Measurements from ENCODE around the gene CLK4. TPM values are rescaled to one million over a fixed set of nuclear protein-coding genes. Genes with fewer than 3 reads are reported as not detected.

CLK4 gene
- total RNA-seq, 1 experiment from 2014 or later: 9.8 TPM

DNA sequence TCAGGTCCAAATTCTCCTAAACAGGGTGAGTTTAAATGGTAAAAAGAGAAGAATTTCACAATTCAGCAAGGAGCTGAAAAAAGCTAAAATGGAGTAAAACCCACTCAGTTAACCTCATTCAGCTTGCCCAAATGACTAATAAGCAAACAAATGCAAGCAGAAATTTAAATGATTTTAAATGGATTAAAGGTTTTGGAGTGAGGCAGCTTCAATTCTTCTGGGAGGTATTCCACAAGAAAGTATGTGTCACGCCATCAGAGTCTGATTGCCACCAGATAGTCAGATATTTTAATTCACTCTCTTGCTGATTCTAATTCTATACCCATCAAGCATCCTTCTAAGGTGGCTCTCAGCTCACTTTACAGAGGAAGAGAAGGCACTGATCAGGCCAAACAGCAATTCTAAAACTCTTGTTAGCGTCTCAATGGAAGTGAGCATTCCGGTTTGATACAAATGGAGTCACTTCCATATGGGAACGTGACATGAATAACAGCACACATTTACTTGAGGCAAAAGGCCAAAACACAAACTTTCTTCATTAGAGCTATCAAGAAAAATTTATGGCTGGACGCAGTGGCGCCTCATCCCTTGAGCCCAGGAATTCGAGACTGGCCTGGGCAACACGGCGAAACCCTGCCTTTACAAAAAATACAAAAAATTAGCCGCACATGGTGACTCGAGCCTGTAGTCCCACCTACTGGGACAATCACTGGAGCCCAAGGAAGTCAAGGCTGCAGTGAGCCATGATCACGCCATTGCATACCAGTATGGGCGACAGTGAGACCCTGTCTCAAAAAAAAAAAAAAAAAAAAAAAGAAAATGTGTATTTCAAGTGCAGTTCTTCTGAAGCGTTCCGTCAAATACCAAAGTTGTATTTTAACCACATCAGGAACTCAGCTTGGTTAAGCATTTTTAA, 2.0 kb downstream of the CLK4 start:
- H3K27ac ChIP-seq (ENCODE audit: low read depth, low read length): no peak overlapping the region
- H3K4me3 ChIP-seq (replicated peaks in 1 of 2; ENCODE audit: low read depth in 1 of 2, low read length in 2 of 2): peak overlapping the region; percentile 86 to 94
- no peaks in the 10 kb centered on the region for H3K27me3 ChIP-seq (ENCODE audit: insufficient read depth, low read length)
- no TSS peak for BruUV-seq (replicated peaks)
- no peaks in the 10 kb centered on the region for H3K9me2 ChIP-seq (ENCODE audit: insufficient read depth)
- ATAC-seq: no peak
- intact Hi-C loops (cut with micrococcal nuclease): loop anchor here (5.0 to 10.0 kb wide), 3 partner anchors 107 to 548 kb away; partner anchors contain the start of genes ZNF354A and ZNF354B
- no peak for DNase-seq (ENCODE audit: low read depth, low spot score)
- H2AFZ ChIP-seq (ENCODE audit: low read depth, low read length, poor library complexity, severe bottlenecking): no peak overlapping the region
- ChIA-PET POLR2A (no interaction called here), CTCF (no interaction called here), RAD21 (ENCODE audit: low non-redundant PET in 1 of 2, low total read pairs in 2 of 2, uncharacterized antibody in 2 of 2, unreplicated experiment in 2 of 2) (no interaction called here)
- no peaks in the 10 kb centered on the region for H4K20me1 ChIP-seq (ENCODE audit: insufficient read depth)
- H3K9me3 ChIP-seq (ENCODE audit: control insufficient read depth in 1 of 2, insufficient read depth in 1 of 2, low read depth in 1 of 2, low read length in 2 of 2): no peaks in the 10 kb centered on the region
- peak overlapping the region; percentile 94; the same call in 1 of the 2 replicates for H3K9ac ChIP-seq (ENCODE audit: low read length)
- peaks cover 18 to 28% of the 10 kb centered on the region in 2 experiments; a peak in 3 of 4 replicates for H3K36me3 ChIP-seq (ENCODE audit: control insufficient read depth in 1 of 2, insufficient read depth in 2 of 2, low read length in 2 of 2)
- peaks cover 11 to 17% of the 10 kb centered on the region in 2 experiments for H3K4me1 ChIP-seq (ENCODE audit: control insufficient read depth in 1 of 2, insufficient read depth in 2 of 2, low read length in 2 of 2)
- TF ChIP-seq CBX3 (IDR thresholded peaks at IDR 0.05; ENCODE audit: low read depth) (no peak), EGR1 (IDR thresholded peaks at IDR 0.05; ENCODE audit: low read depth) (no peak), SIN3A (IDR thresholded peaks at IDR 0.05; ENCODE audit: low read depth) (no peak), RAD21 (IDR thresholded peaks at IDR 0.05; ENCODE audit: low read depth) (no peak), YY1 (IDR thresholded peaks at IDR 0.05; ENCODE audit: extremely low read depth, insufficient replicate concordance, low read depth, low read length) (no peak), EZH2 (IDR thresholded peaks at IDR 0.05) (no peak), SRF (IDR thresholded peaks at IDR 0.05; ENCODE audit: low read depth) (no peak), TCF7L2 (IDR thresholded peaks at IDR 0.05; ENCODE audit: borderline replicate concordance, extremely low read depth, insufficient read depth, insufficient read length) (no peak), CEBPB (IDR thresholded peaks at IDR 0.05; ENCODE audit: low read depth) (no peak), ZFX (IDR thresholded peaks at IDR 0.05) (no peak), CTCF (IDR thresholded peaks at IDR 0.05 in 2 of 3, conservative IDR thresholded peaks at IDR 0.05 in 1 of 3; ENCODE audit: borderline replicate concordance in 1 of 3, insufficient read depth in 1 of 3, low read depth in 2 of 3, low read length in 2 of 3) (no peak), ATF3 (IDR thresholded peaks at IDR 0.05) (no peak), EZH2phosphoT487 (IDR thresholded peaks at IDR 0.05; ENCODE audit: borderline replicate concordance) (no peak)
- TF ChIP-seq, protein P1, sequence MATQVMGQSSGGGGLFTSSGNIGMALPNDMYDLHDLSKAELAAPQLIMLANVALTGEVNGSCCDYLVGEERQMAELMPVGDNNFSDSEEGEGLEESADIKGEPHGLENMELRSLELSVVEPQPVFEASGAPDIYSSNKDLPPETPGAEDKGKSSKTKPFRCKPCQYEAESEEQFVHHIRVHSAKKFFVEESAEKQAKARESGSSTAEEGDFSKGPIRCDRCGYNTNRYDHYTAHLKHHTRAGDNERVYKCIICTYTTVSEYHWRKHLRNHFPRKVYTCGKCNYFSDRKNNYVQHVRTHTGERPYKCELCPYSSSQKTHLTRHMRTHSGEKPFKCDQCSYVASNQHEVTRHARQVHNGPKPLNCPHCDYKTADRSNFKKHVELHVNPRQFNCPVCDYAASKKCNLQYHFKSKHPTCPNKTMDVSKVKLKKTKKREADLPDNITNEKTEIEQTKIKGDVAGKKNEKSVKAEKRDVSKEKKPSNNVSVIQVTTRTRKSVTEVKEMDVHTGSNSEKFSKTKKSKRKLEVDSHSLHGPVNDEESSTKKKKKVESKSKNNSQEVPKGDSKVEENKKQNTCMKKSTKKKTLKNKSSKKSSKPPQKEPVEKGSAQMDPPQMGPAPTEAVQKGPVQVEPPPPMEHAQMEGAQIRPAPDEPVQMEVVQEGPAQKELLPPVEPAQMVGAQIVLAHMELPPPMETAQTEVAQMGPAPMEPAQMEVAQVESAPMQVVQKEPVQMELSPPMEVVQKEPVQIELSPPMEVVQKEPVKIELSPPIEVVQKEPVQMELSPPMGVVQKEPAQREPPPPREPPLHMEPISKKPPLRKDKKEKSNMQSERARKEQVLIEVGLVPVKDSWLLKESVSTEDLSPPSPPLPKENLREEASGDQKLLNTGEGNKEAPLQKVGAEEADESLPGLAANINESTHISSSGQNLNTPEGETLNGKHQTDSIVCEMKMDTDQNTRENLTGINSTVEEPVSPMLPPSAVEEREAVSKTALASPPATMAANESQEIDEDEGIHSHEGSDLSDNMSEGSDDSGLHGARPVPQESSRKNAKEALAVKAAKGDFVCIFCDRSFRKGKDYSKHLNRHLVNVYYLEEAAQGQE (IDR thresholded peaks at IDR 0.05; ENCODE audit: low read depth): no peak
- peaks cover 64% of the 10 kb centered on the region for H3K79me2 ChIP-seq (ENCODE audit: insufficient read depth, low read length)
- peak overlapping the region; percentile 79 for H3K4me2 ChIP-seq (ENCODE audit: low read length)
